GM19238 (cell line): ENCODE results near the gene PPIA.

Experiments used
- DNase-seq: peaks from one replicate; pipeline ENCODE4 v3.0.0; 2011; ENCODE audit warnings: low spot score; ENCODE audit not compliant: insufficient read length

The PPIA gene

GRCh38 chr7:44796504-44797328 lies at the start of gene PPIA:
PPIA (plus strand) TSS chr7:44796681; CDS start chr7:44796725, 44 bp downstream.
- peak; percentile 99 for DNase-seq

GRCh38 chr7:44748045-44748947 lies 48.2 kb upstream of the PPIA start, which contains the start of gene ZMIZ2:
ZMIZ2 (plus strand) TSS chr7:44748847; CDS start chr7:44756250, 7,403 bp downstream.
- peak; percentile 88 for DNase-seq

GRCh38 chr7:44748948-44749731 lies 47.3 kb upstream of the PPIA start:
- DNase-seq = no peak

- DNase-seq = no peak
Measured at GRCh38 chr7:44749992-44750391, 46.5 kb upstream of the PPIA start.

- DNase-seq = no peak
Measured at GRCh38 chr7:44750424-44750823, 46.1 kb upstream of the PPIA start.

- peak; percentile 87 for DNase-seq
Measured at GRCh38 chr7:44750921-44751571, 45.4 kb upstream of the PPIA start.

- DNase-seq = no peak
Measured at GRCh38 chr7:44752822-44753221, 43.7 kb upstream of the PPIA start.

- no peak for DNase-seq
Measured at GRCh38 chr7:44754802-44755697, 41.4 kb upstream of the PPIA start.

DNA sequence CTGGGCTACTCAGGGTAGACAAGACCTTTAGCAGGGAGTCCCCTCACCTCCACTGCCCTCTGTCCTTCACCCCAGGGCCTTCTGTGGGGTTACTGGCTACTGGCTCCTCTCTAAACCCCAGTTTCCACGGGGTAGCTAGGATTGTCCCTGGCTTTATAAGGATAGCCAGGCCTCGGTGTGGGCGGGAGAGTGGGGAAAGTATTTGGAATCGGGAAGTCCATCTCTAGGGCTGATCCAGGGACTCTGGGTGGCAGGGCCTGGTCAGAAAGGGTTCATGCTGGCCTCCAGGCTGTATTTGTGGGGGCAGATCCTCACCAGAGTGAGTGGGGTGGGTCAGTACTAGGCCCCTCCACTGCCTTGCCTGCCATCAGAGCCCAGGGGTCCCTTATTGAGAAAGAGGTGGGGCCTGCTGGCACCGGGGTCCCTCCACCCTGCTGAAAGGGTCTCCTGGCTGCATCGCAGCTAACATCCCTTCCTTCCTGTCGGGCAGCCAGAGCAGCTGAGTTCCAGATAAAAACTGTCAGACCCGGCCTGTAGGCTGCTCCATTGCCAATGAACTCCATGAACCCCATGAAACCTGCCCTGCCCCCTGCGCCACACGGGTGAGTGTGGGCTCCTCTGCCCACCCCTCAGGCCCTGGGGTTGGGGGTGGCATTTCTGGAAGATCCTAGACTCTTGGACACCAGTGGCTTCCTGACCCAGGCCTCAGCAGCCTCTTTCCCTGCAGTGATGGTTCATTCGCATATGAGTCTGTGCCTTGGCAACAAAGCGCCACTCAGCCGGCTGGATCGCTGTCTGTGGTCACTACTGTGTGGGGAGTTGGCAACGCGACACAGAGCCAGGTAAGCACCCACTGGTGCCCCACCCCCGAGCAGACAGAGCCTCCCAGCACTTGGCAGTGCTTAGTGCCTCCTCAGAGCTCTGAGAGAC lies 40.5 kb upstream of the PPIA start:
- DNase-seq = no peak

GRCh38 chr7:44756904-44757303 lies 39.6 kb upstream of the PPIA start:
- DNase-seq = no peak

DNA sequence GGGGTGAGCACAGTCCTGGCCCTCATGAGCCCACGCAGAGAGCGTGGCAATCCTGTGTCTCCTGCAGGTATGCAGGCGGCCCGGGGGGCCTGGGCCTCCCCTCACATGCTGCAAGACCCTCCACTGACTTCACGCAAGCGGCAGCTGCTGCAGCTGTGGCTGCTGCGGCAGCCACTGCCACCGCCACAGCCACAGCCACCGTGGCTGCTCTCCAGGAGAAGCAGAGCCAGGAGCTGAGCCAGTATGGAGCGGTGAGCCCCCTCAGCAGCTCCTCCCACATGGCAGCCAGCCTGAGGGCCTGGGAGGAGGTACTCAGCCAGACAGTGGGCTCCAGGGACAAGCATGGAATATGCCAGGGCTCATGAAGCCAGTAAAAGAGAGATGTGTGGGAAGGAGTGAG lies 39.2 kb upstream of the PPIA start:
- no peak for DNase-seq

- no peak for DNase-seq
Measured at GRCh38 chr7:44757739-44758138, 38.7 kb upstream of the PPIA start.

- DNase-seq = no peak
Measured at GRCh38 chr7:44759246-44759645, 37.2 kb upstream of the PPIA start.

- no peak for DNase-seq
Measured at GRCh38 chr7:44760034-44760580, 36.4 kb upstream of the PPIA start.

DNA sequence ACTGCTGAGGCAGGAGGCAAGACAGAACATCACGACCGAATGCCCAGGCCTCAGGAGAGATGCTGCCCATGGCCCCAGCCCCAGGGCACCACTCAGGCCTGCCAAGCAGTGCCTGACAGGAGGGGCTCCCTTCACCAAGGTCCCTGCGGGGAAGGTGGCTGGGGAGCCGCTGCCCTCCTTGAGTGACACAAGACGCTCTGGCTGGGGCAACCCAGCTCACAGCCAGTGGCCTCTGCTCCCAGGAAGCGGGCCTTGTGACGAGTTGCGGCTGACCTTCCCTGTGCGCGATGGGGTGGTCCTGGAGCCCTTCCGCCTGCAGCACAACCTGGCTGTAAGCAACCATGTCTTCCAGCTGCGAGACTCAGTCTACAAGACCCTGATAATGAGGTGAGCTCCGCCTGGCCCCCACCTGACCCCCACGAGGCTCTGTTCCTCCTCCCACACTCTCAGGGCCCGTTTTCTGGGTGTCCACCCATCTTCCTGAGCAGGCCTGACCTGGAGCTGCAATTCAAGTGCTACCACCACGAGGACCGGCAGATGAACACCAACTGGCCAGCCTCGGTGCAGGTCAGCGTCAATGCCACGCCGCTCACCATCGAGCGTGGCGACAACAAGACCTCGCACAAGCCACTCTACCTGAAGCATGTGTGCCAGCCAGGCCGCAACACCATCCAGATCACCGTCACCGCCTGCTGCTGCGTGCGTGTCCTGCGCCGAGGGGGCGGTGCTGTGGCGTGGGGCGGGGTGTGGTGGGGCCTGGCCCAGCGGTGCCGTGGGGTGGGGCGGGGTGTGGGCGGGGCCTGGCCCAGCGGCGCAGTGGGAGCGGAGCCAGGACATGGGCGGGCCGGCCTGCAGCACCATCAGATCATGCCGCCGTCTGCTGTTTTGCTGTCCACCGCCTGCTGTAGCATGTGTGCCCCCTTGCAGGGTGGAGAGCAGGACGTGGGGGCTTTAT lies 35.0 kb upstream of the PPIA start:
- no peak for DNase-seq

DNA sequence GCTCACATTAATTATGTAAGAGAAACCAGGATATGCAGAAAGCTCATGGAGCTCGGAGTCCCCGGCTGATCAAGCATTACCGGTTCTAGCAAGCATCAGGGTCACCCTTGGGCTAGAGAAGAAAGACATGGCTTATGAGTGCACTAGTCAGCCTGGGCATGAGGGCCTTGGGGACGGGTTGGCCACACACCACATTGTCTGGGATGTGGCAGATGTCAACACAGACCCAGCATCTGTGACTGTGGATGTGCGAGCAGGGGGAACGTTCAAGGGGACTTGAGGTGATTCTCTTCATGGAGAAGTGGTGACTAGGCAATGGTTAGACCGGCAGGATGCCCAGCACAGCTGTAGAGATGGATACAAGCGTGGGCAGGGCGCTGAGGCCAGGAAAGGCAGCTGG lies 34.2 kb upstream of the PPIA start:
- no peak for DNase-seq
